ENCODE results near the gene CSMD2. TPM values are rescaled to one million over a fixed set of nuclear protein-coding genes. Genes with fewer than 3 reads are reported as not detected.

The CSMD2 gene
- polyA plus RNA-seq, 12 donors = 0.51 to 3.3 (median 0.85) TPM; not detected in 2

- no peak for DNase-seq
Measured at GRCh38 chr1:33962061-33962460, 203.0 kb downstream of the CSMD2 start.

GRCh38 chr1:33960188-33960895 is 204.7 kb downstream of the CSMD2 start:
- no peak for DNase-seq

- no peak for DNase-seq
Measured at GRCh38 chr1:33957854-33958253, 207.2 kb downstream of the CSMD2 start.

- DNase-seq = no peak
Measured at GRCh38 chr1:33955096-33955495, 209.9 kb downstream of the CSMD2 start.

GRCh38 chr1:33949570-33949969 is 215.5 kb downstream of the CSMD2 start:
- no peak for DNase-seq

- DNase-seq = no peak
Measured at GRCh38 chr1:33948291-33948690, 216.7 kb downstream of the CSMD2 start.

GRCh38 chr1:33946836-33947235 is 218.2 kb downstream of the CSMD2 start:
- DNase-seq = no peak

GRCh38 chr1:33944846-33945245 is 220.2 kb downstream of the CSMD2 start:
- DNase-seq = no peak

- no peak for DNase-seq
Measured at GRCh38 chr1:33943978-33944377, 221.1 kb downstream of the CSMD2 start.

- DNase-seq = no peak
Measured at GRCh38 chr1:33932871-33933270, 232.2 kb downstream of the CSMD2 start.

GRCh38 chr1:33931111-33931475 is 233.9 kb downstream of the CSMD2 start:
- DNase-seq = no peak

GRCh38 chr1:33930346-33931110 is 234.5 kb downstream of the CSMD2 start:
- peak; percentile 3 for DNase-seq

GRCh38 chr1:33928251-33928650 is 236.8 kb downstream of the CSMD2 start:
- no peak for DNase-seq

- DNase-seq = no peak
Measured at GRCh38 chr1:33927721-33928120, 237.3 kb downstream of the CSMD2 start.

- no peak for DNase-seq
Measured at GRCh38 chr1:33925586-33925985, 239.4 kb downstream of the CSMD2 start.

- no peak for DNase-seq
Measured at GRCh38 chr1:33921281-33921680, 243.7 kb downstream of the CSMD2 start.

- DNase-seq = no peak
Measured at GRCh38 chr1:33918368-33918767, 246.7 kb downstream of the CSMD2 start.

GRCh38 chr1:33916786-33917185 is 248.2 kb downstream of the CSMD2 start:
- no peak for DNase-seq

- no peak for DNase-seq
Measured at GRCh38 chr1:33914531-33914930, 250.5 kb downstream of the CSMD2 start.

GRCh38 chr1:33908324-33908956 is 256.6 kb downstream of the CSMD2 start:
- no peak for DNase-seq

- no peak for DNase-seq
Measured at GRCh38 chr1:33906156-33906555, 258.9 kb downstream of the CSMD2 start.

GRCh38 chr1:33905241-33905640 is 259.8 kb downstream of the CSMD2 start:
- no peak for DNase-seq

GRCh38 chr1:33903210-33903589 is 261.8 kb downstream of the CSMD2 start:
- no peak for DNase-seq
